ENCODE measurements around the gene ASB16.

ASB16 gene

GRCh38 chr17:44210342-44211192, 40.1 kb downstream of the ASB16 start:
- peak; percentile 64 for DNase-seq

GRCh38 chr17:44211281-44212265, 41.1 kb downstream of the ASB16 start:
- DNase-seq = no peak

GRCh38 chr17:44212507-44213402, 42.3 kb downstream of the ASB16 start:
- no peak for DNase-seq

- DNase-seq = no peak
Observed at GRCh38 chr17:44213403-44214229, 43.1 kb downstream of the ASB16 start.

GRCh38 chr17:44214230-44214494, 43.7 kb downstream of the ASB16 start:
- DNase-seq = no peak

- DNase-seq = no peak
Observed at GRCh38 chr17:44214896-44215295, 44.4 kb downstream of the ASB16 start.

- DNase-seq = no peak
Observed at GRCh38 chr17:44216173-44216572, 45.7 kb downstream of the ASB16 start.

- DNase-seq = no peak
Observed at GRCh38 chr17:44216694-44217093, 46.2 kb downstream of the ASB16 start.

- no peak for DNase-seq
Observed at GRCh38 chr17:44217738-44218343, 47.3 kb downstream of the ASB16 start.

GRCh38 chr17:44218344-44219107, 48.0 kb downstream of the ASB16 start:
- DNase-seq = peak; percentile 70

GRCh38 chr17:44219108-44219615, 48.7 kb downstream of the ASB16 start:
- peak; percentile 47 for DNase-seq

- peak; percentile 35 for DNase-seq
Observed at GRCh38 chr17:44219616-44220212, 49.2 kb downstream of the ASB16 start, which contains the start of gene UBTF. Gene UBTF (minus strand): TSS chr17:44219675. CDS start chr17:44218229, 1,446 bp downstream.

- DNase-seq = peak; percentile 9
Observed at GRCh38 chr17:44220213-44221083, 49.9 kb downstream of the ASB16 start.

- peak; percentile 72 for DNase-seq
Observed at GRCh38 chr17:44221084-44221861, 50.8 kb downstream of the ASB16 start.

GRCh38 chr17:44221862-44222111, 51.3 kb downstream of the ASB16 start:
- DNase-seq = no peak

GRCh38 chr17:44222112-44222869, 51.8 kb downstream of the ASB16 start:
- DNase-seq = peak; percentile 47

GRCh38 chr17:44223541-44224071, 53.1 kb downstream of the ASB16 start:
- DNase-seq = no peak
